D341Med (cell line): ENCODE data around the gene ST8SIA6.
"Not testable (repeated sequence)": the region's sequence is repeated elsewhere in the genome, so short reads cannot be mapped to it uniquely, and the experiment has no call there.

Source experiments
- DNase-seq: peaks from one replicate; pipeline ENCODE4 v3.0.0; 2012; ENCODE audit warnings: low spot score

Gene ST8SIA6

DNA sequence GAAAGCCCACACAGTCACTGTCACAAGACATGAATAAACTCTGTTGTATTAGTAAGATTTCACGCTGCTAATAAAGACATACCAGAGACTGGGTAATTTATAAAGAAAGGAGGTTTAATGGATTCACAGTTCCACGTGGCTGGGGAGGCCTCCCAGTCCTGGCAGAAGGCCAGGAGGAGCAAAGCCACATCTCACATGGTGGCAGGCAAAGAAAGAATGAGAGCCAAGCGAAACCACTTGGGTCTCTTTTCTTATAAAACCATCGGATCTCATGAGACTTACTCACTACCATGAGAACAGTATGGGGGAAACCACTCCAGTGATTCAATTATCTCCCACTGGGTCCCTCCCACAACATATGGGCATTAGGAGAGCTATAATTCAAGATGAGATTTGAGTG lies 110.2 kb downstream of the ST8SIA6 start:
- no peak for DNase-seq

DNA sequence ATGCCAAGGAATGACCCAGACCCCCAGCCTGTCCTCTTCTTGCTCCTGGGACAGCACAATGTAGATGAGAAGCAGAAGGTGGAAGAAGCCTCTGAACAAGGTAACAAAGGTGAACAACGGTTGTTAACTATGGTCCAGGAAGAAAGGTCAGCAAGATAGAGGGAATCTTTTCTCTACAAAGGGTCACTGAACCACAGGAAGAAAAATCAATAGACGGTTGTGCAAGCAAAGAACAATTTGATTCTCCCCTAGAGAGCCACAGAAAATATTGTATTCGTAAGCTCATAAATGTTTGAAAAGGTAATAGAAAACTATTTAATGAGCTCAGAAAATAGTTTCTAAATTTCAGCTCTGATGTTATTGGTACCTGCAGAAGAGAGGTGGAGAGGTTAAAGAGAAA lies 111.3 kb downstream of the ST8SIA6 start:
- DNase-seq: no peak

DNA sequence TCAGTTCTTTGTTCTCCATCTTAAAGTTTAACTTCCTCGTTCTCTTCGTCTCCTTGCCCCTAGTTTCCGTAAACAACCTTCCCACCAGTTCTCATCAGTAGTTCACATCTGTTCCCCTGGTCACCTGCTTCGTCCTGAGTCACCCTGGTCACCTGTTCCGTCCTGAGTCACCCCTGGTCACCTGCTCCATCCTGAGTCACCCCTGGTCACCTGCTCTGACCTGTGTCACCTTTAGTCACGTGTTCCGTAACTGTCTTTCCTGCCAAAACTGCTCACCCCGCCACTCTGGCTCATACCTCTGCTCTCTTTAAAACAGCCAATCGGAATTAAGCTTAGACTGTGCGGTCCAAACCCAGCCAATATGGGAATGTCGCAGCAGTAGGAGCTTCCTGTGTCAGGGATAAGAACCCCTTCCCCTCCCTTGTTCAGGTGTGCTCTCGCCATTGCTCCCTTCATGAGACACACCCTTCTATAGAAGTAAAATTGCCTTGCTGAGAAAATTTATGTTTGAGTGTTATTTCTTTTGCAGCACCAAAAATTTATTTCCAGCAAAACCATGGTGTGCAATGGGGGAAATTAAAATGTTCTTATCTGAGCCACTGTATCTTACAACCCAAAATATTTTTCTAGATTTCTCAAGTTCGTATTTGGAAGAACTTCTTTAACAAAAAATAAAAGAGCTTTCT lies 114.1 kb downstream of the ST8SIA6 start:
- DNase-seq: no peak

DNA sequence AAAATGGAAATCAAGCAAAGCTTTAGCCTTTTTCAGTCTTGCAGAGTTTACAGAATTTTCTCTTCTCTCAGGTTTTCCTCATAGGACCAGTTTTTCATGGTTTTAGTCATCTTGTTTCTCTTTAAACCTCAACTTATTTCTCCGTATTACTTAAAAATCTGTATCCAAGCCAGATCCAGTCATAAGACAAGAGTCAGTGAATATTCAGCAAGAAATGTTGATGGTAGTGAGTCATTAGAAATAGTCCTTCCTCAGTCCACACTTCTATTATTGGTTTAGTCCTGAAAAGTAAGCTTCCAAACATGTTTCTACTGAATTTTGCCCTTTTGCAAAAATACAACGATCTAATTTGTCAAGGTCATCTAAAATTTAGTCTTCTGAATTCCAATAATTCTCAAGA lies 119.3 kb downstream of the ST8SIA6 start:
- DNase-seq: no peak

DNA sequence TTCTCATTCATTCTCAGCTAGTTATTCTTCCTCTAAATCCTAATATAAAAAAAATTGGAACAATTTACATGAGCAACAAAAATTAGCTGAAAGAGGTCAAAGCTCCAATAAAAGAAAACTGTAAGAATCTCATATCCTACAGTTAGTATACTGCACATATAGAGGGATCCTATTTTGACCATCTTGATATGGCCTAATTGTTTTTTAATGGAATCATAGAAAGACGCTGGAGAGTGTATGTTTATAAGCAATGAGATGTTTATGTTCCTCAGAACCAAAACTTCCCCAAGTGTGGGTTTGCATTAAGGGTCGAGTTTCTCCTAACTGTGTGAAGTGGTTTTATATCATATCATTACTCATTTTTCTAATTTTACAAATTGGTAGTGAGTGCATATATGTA lies 123.9 kb downstream of the ST8SIA6 start:
- DNase-seq: no peak

DNA sequence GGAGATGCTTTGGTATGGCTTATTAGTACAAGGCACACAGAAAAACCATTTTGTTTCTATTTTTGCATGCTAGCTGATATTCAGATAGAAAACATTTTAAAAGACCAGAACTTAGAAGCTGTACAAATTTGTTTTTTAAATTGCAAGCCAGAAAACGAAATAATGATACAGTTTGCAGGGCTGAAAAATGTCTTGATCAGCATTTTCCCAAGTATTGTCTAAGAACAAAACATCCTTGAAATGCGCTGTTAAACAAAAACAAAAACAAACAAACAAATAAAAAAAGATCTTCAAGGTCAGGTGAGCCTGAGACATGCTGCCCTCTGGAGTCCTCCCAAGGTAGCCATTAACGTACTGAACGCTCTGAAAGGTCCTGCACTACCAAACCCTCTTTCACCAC lies 128.0 kb downstream of the ST8SIA6 start:
- DNase-seq: no peak

DNA sequence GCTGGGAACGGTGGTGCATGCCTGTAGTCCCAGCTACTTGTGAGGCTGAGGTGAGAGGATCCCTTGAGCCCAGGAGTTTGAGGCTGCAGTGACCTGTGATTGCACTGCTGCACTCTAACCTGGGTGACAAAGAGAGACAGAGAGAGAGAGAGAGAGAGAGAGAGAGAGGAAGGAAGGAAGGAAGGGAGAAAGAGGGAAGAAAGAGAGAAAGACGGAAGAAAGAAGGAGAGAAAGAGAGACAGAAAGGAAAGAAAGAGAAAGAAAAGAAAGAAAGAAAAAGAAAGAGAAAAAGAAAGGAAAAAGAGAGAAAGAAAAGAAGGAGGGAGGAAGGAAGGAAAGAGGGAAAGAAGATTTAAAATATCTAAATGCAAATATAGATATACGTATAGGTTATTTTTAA lies 132.4 kb downstream of the ST8SIA6 start:
- DNase-seq: not testable (repeated sequence)

DNA sequence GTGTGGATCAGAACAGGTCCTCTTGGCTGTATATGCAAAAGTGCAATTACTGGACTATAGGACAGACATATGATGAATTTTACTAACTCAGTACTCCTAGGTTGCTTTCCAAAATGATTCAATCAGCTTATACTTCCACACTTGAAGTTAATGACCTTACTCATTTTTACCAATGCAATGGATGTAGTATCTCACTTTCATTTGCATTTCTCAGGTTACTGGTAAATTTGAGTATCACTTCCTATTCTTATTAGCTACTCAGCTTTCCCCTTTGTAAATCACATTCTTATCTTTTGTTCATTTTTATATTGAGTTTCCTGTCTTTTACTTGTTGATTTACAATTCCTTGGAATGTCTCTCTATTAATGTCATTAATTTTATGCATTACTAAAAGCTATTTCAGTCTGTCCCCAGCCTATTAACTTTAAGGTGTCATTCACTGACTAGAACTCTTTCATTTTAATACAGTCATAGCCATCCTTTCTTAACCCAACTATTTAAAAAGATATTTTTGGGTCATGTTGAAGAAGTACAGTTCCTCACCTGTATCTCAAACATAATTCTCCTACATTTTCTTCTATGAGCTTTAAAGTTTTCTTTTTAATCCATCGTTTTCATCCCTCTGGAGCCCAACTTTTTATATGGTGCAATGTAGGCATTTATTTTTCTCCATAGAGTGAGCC lies 137.8 kb downstream of the ST8SIA6 start:
- no peak for DNase-seq

DNA sequence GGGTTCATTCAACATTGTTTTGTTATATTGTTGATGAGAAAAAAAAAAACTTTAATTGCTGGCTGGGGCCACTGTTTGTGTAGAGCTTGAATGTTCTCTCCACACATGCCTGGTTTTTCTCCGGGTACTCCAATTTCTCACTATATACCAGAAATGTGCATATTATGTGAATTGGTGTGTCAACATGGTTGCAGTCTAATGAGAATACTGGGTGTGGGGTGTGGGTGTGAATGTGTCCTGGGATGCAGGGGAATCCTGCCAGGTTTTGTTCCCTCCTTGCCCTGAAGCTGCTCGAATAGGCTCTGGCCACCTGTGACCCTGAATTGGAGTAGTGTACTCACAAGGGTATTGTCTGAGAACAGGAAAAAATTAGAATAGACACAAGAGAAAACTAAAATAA lies 145.0 kb downstream of the ST8SIA6 start:
- DNase-seq: no peak

DNA sequence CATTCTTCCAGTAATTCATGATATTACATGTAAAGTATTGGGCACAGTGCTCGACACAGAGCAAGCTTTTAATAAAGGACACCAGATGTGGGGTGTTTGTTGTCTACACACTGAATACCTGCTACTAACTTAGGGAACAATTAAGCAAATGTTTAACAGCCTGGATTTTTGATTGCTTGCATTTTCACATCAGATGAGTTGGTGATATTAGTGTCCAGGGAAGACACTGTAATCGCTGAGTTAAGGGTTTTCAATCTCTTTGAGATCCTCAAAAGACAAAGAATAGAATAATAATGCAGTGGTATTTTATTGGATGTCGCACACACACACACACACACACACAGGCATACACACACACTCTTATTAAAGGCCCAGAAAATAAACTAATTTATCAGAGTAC lies 147.3 kb downstream of the ST8SIA6 start:
- DNase-seq: no peak

DNA sequence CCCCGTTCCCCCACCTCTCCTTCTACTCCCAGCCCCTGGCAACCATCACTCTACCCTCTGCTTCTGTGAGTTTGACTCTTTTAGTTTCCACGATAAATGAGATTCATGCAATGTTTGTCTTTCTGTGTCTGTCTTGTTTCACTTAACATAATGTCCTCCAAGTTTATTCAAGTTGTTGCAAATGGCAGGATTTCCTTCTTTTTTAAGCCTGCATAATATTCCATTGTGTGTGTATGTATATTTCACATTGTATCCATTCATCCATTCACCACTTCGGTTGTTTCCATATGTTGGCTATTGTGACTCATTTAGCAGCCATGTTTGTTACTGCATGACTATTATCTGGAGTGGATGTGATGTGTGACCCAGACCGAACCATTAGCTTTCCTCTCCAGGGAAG lies 162.0 kb downstream of the ST8SIA6 start:
- DNase-seq: no peak

DNA sequence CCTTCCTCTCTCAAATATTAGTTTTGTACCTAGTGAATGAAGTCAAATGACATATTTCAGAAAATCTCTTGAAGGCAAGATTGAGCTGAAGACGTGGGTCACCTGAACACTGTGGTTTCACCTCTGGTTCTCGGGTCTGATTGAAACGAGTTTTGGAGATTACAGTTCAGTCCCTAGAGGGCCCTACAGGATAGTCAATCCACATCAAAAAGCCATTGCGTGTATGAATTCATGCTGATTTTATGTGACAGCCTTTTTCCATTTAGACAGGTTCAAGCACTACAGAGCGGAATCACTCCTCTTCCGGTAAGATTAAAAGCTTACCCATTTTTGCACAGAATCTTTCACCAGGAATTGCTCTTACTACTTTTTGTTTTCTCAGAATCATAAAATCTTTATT lies 164.2 kb downstream of the ST8SIA6 start:
- DNase-seq: no peak

DNA sequence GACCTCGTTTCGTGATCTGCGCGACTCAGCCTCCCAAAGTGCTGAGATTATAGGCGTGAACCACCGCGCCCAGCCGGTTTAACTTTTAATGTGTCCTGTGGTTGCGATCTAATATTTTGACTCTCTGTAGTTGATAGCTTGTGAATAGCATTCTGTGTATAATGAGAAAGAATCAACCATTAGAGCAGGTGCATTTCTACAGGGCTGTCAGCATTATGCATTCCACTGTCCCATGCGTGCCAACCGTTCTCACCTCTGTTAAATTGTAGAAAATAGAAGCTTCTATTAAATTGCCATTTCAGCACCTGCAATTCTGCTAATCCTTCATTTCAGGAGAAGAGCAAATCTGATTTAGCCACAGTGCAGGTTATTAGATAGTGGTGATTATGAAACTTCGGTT lies 164.6 kb downstream of the ST8SIA6 start:
- DNase-seq: no peak

DNA sequence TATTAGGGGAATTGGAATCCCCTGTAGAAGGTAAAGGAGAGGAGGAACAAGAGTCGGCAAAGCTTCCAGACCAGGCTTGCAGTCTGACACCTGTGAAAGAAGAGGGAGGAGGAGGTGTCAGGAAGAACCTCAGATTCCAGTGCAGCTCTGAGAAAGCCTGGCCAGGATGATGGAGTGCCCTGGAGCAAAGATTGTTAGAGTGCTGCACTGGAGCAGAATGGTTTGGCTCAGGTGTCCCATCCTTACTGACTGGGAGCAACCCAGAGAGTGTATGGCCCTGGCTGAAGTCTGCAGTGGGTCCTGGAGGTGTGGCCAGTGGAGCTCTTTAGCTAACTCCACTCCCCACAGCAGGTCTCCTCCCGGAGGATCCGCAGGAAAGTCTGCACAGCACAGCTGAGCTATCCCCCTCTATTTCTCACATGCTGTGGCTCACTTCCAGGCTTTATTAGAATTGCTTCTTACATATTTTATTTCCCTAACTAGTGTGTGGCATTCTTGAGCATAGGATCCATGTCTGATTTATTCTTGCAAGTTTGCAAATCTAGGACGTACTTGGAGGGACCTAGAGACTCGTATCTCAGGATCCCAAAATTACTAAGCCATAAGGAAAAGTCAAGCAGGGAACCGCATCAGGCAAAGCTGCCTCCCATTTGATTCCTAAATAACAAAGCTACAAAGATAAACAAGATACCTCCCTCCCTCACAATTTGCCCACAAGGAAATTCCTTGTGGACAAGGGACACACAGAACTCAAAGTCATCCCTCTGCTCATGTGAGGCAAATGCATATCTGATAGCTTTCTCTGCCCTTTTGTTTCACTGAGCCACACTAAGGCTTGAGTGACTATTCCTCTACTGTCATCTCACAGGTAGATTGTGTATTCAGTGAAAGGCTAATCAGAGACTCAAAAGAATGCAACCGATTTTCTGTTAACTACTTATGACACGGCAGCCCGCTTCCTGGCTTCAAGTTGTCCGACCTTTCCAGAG lies 167.5 kb downstream of the ST8SIA6 start:
- DNase-seq: no peak

DNA sequence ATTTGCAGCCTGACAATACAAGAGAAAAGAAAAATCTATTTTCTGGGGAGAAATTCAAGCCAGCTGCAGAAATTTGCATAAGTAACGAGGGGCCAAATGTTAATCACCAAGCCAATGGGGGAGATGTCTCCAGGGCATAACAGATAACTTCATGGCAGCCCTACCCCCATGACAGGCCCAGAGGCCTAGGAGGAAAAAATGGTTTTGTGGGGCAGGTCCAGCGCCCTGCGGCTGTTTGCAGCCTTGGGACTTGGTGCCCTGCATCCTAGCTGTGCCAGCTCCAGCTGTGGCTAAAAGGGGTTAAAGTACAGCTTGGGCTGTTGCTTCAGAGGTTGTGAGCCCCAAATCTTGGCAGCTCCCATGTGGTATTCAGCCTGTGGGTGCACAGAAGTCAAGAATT lies 172.1 kb downstream of the ST8SIA6 start:
- DNase-seq: no peak

DNA sequence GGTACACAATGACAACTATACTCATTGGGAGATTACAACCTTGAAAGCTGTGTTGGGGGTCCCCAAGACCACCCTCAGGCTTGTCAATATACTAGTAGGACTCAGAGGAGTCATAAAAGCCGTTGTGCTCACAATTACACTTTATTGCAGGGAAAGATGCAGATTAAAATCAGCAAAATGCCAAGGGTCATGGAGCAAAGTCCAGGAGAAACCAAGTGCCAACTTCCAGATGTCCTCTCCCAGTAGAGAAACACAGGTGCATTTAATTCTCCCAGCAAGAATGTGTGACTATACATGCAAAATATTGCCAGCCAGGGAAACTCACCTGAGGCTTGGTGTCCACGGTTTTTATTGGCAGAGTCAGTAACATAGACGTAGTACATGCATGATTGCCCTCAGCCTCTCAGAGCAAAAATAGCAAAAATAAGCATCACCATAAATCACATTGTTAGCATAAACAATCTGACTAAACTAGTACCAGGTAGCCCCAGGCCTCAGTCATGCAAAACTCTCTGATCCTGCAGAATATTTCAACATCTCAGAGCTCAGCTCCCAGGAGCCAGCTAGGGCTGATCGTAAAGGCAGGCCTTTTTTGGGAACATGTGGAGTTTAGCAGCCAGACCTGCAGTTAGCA lies 175.7 kb downstream of the ST8SIA6 start:
- no peak for DNase-seq

DNA sequence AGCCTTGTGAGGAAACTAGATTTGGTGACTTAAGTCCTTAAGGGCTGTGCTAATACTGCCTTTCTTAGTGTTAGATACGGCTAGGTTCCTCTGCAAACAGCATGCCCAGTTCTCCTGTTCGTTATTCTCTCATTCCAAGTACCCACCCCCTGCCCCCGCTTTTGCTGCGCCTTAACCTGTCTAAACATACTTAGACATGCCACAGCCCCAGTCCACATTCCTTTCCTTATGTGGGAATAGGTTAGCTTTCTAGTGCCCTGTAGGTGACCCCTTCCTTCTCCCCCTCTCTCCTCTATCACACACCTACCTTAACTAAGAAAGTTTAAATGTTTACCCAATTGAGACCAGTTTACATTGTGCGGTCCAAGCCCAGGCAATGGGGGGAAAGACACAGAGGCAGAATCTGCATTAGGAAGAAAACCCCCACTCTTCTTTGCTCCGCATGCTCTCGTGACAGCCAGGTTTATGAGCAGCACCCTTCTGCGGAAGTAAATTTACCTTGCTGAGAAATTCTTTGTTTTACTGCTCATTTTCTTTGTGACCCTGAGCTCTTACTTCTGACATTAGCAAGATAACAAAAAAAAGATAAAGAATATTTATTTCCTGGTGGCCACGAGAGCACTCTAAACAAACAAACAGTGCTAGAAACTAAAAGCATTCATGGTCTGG lies 177.5 kb downstream of the ST8SIA6 start:
- DNase-seq: no peak

DNA sequence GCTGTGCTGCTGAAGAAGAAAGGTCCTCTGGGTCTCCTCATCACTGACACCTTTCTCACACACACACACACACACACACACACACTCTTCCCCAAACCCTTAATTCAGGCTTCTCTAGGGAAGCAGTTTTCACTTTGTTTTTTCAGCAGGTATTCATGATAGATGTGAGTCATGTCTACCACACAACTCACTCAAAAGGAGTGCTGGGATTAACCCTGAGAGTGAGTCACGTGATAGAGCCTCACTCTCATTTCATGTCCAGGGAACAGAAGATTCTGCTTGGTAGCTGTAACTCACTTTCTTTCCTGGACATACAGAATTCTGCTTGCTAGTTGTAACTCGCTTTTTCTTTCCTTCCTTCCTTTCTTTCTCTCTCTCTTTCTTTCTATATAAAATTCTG lies 181.0 kb downstream of the ST8SIA6 start:
- DNase-seq: no peak

DNA sequence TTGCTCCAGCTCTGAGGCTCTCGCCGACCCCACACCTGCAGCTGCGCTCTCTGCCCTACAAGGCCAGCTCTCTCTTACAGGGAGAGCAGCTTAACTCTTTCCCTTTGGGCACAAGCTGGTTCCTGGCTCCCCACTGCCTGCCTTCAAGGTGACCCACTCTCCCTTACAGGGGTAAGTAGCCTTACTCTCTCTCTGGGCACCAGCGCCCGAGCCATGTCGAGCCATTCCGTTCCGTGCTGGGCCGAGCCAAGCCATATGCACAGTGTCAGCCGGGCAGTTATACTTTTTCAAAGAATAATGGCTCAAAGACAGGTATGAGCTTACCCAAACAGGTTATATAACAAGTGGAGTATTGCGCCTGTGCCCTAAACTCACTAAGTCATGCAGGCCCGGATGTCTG lies 181.7 kb downstream of the ST8SIA6 start:
- no peak for DNase-seq
